H1 (cell line): ENCODE measurements around the gene PTGES3L. TPM values are rescaled to one million over a fixed set of nuclear protein-coding genes. Genes with fewer than 3 reads are reported as not detected.
A peak's percentile ranks its signal among the peaks of the same experiment; 100 is the strongest.

Source experiments
- CTCF ChIA-PET: fragments of 300-600 bp; sonication (Branson Sonifier 250); formaldehyde crosslinking; loops from one replicate; lab custom pipeline; 2021; ENCODE audit not compliant: partially characterized antibody; lab: Charles Lee
- POLR2A ChIA-PET: fragments of 300-600 bp; sonication (Branson Sonifier 250); formaldehyde crosslinking; loops from one replicate; lab custom pipeline; 2021; ENCODE audit warnings: inconsistent platforms; ENCODE audit not compliant: partially characterized antibody; lab: Charles Lee
- DNase-seq, 2 experiments: peaks; one replicate each; pipeline versions ENCODE4 v3.0.0 to v3.0.0-alpha.2; 2010 to 2022; ENCODE audit warnings: low spot score in 2 of 2, low read depth in 1 of 2, mixed read lengths in 1 of 2
- FAIRE-seq: peaks from 2 replicates; lab custom pipeline; 2011; peaks lifted over from hg19 to GRCh38; lab: Jason Lieb, UNC
- H2AFZ ChIP-seq: 2 replicates; pipeline ENCODE4 v1.8.1; 2012; ENCODE audit warnings: low read length, inconsistent platforms
- H2AK5ac ChIP-seq: 2 replicates; pipeline ENCODE4 v1.6.1; 2013; ENCODE audit warnings: low read depth, low read length
- H2BK120ac ChIP-seq: replicated peaks from 2 replicates; pipeline ENCODE3; 2013; ENCODE audit warnings: low read depth, low read length, inconsistent platforms
- H2BK12ac ChIP-seq: 2 replicates; pipeline ENCODE4 v1.6.1; 2013; ENCODE audit warnings: low read depth, low read length
- H2BK15ac ChIP-seq: 2 replicates; pipeline ENCODE4 v1.6.1; 2013; ENCODE audit warnings: low read length
- H2BK20ac ChIP-seq: 2 replicates; pipeline ENCODE4 v1.6.1; 2013; ENCODE audit warnings: low read length
- H2BK5ac ChIP-seq: 2 replicates; pipeline ENCODE4 v1.6.1; 2013; ENCODE audit warnings: low read depth, low read length
- H3K14ac ChIP-seq: 2 replicates; pipeline ENCODE4 v1.6.1; 2013; ENCODE audit warnings: inconsistent platforms; ENCODE audit not compliant: insufficient read length
- H3K18ac ChIP-seq: 2 replicates; pipeline ENCODE4 v1.6.1; 2013; ENCODE audit warnings: low read length; ENCODE audit errors: extremely low read depth
- H3K23ac ChIP-seq: 2 replicates; pipeline ENCODE4 v1.6.1; 2013; ENCODE audit warnings: inconsistent platforms; ENCODE audit not compliant: insufficient read length
- H3K23me2 ChIP-seq: 2 replicates; pipeline ENCODE4 v1.6.1; 2013; ENCODE audit warnings: low read depth, low read length
- H3K27ac ChIP-seq: 2 replicates; pipeline ENCODE4 v1.6.1; 2011; ENCODE audit warnings: low read depth, low read length, inconsistent platforms
- H3K27me3 ChIP-seq, 4 experiments: replicated peaks in 1 of 4; 1 replicate in 1 of 4; 2 replicates in 3 of 4; pipeline versions ENCODE4 v1.6.1 to v1.8.1; 2011 to 2013; ENCODE audit warnings: low read length in 3 of 4, mild to moderate bottlenecking in 3 of 4, inconsistent platforms in 2 of 4, mixed read lengths in 2 of 4, moderate library complexity in 1 of 4; ENCODE audit not compliant: control insufficient read depth in 3 of 4, insufficient read depth in 3 of 4; ENCODE audit errors: extremely low read depth in 1 of 4
- H3K36me3 ChIP-seq, 4 experiments: 2 replicates each; pipeline versions ENCODE4 v1.6.1 to v1.8.1; 2011 to 2013; ENCODE audit warnings: mild to moderate bottlenecking in 4 of 4, low read length in 3 of 4, moderate library complexity in 2 of 4, control low read depth in 1 of 4, inconsistent platforms in 1 of 4; ENCODE audit not compliant: insufficient read depth in 4 of 4, control insufficient read depth in 2 of 4
- H3K4ac ChIP-seq: replicated peaks from 2 replicates; pipeline ENCODE3; 2013; ENCODE audit warnings: low read length, low read depth, mixed read lengths, inconsistent platforms; ENCODE audit not compliant: insufficient read length
- H3K4me1 ChIP-seq, 4 experiments: replicated peaks in 1 of 4; 1 replicate in 1 of 4; 2 replicates in 3 of 4; pipeline versions ENCODE4 v1.6.1 to v1.8.1; 2011 to 2013; ENCODE audit warnings: low read length in 3 of 4, inconsistent platforms in 2 of 4, mixed read lengths in 1 of 4; ENCODE audit not compliant: insufficient read depth in 4 of 4, control insufficient read depth in 3 of 4
- H3K4me2 ChIP-seq, 2 experiments: 2 replicates each; pipeline versions ENCODE4 v1.6.1 to v1.8.1; 2011 to 2013; ENCODE audit warnings: low read depth in 2 of 2, low read length in 2 of 2, control low read depth in 1 of 2, inconsistent platforms in 1 of 2, mild to moderate bottlenecking in 1 of 2; ENCODE audit not compliant: insufficient read depth in 1 of 2
- H3K4me3 ChIP-seq, 4 experiments: fragments of 200-600, 300-600 bp in 1 of 4; sonication (generic), shearing (Covaris generic), sonication (Bioruptor Twin) in 1 of 4; 2 replicates each; pipeline versions ENCODE4 v1.5.1 to v1.8.1; 2011 to 2016; ENCODE audit warnings: low read length in 4 of 4, low read depth in 3 of 4, control low read depth in 2 of 4, inconsistent platforms in 2 of 4, mild to moderate bottlenecking in 2 of 4, mixed read lengths in 1 of 4, moderate library complexity in 1 of 4; ENCODE audit not compliant: insufficient read depth in 2 of 4; ENCODE audit errors: extremely low read depth in 1 of 4
- H3K56ac ChIP-seq: replicated peaks from 2 replicates; pipeline ENCODE3; 2013; ENCODE audit warnings: low read depth, mild to moderate bottlenecking, mixed read lengths, low read length, inconsistent platforms; ENCODE audit not compliant: insufficient read length
- H3K79me1 ChIP-seq: 2 replicates; pipeline ENCODE4 v1.6.1; 2013; ENCODE audit warnings: low read depth, low read length, control low read depth
- H3K79me2 ChIP-seq, 2 experiments: 2 replicates each; pipeline versions ENCODE4 v1.6.1 to v1.8.1; 2012 to 2013; ENCODE audit warnings: low read length in 2 of 2, mild to moderate bottlenecking in 2 of 2, inconsistent platforms in 1 of 2; ENCODE audit not compliant: insufficient read depth in 2 of 2, control insufficient read depth in 1 of 2
- H3K9ac ChIP-seq, 4 experiments: replicated peaks in 1 of 4; 1 replicate in 1 of 4; 2 replicates in 3 of 4; pipeline versions ENCODE4 v1.6.1 to v1.8.1; 2011 to 2013; ENCODE audit warnings: low read depth in 3 of 4, low read length in 3 of 4, control low read depth in 2 of 4, mild to moderate bottlenecking in 2 of 4, moderate library complexity in 2 of 4, inconsistent platforms in 1 of 4; ENCODE audit errors: extremely low read depth in 1 of 4
- H3K9me3 ChIP-seq, 2 experiments: 2 replicates each; pipeline versions ENCODE4 v1.6.1 to v1.8.1; 2012 to 2013; ENCODE audit warnings: mild to moderate bottlenecking in 2 of 2, moderate library complexity in 2 of 2, control low read depth in 1 of 2, inconsistent platforms in 1 of 2, low read depth in 1 of 2, low read length in 1 of 2, mixed read lengths in 1 of 2; ENCODE audit not compliant: insufficient read depth in 2 of 2
- H4K20me1 ChIP-seq, 2 experiments: replicated peaks in 1 of 2; 2 replicates each; pipeline versions ENCODE3 to v1.8.1; 2011 to 2013; ENCODE audit warnings: inconsistent platforms in 2 of 2, low read length in 2 of 2, mild to moderate bottlenecking in 1 of 2; ENCODE audit not compliant: insufficient read depth in 2 of 2, control insufficient read depth in 1 of 2
- H4K5ac ChIP-seq: 2 replicates; pipeline ENCODE4 v1.6.1; 2013; ENCODE audit warnings: low read length, low read depth, mixed read lengths, inconsistent platforms; ENCODE audit not compliant: insufficient read length
- H4K8ac ChIP-seq: 2 replicates; pipeline ENCODE4 v1.8.0; 2013; ENCODE audit warnings: mild to moderate bottlenecking, moderate library complexity, low read length, inconsistent platforms; ENCODE audit not compliant: insufficient read depth; ENCODE audit errors: extremely low read depth
- H4K91ac ChIP-seq: replicated peaks from 2 replicates; pipeline ENCODE3; 2013; ENCODE audit warnings: low read length, mixed read lengths, inconsistent platforms; ENCODE audit not compliant: insufficient read length
- CHD2 ChIP-seq: IDR thresholded peaks from 2 replicates; pipeline ENCODE4 v1.6.1; 2012; ENCODE audit warnings: low read length, improper control_type of control experiment
- SIN3A ChIP-seq, 2 experiments: IDR thresholded peaks in 1 of 2; conservative IDR thresholded peaks in 1 of 2; 2 replicates each; pipeline ENCODE4 v1.6.1; 2011 to 2012; ENCODE audit warnings: low read length in 2 of 2, improper control_type of control experiment in 1 of 2, low read depth in 1 of 2, mild to moderate bottlenecking in 1 of 2
- whole genome bisulfite sequencing, 2 experiments: shearing (Covaris generic) in 1 of 2; methylation state at CpG; one replicate each; pipeline versions ENCODE4 v1.1.6 to v1.1.7; 2013 to 2015; ENCODE audit warnings: low lambda C conversion rate in 2 of 2, mixed read lengths in 2 of 2, inconsistent platforms in 1 of 2, low coverage in 1 of 2, missing lambda C conversion rate in 1 of 2; ENCODE audit not compliant: insufficient replicate concordance in 2 of 2, insufficient coverage in 1 of 2, insufficient read length in 1 of 2; ENCODE audit errors: extremely low coverage in 1 of 2, missing lambda C conversion rate in 1 of 2; 5-methylcytosine and 5-hydroxymethylcytosine counted together
- polyA plus RNA-seq, 7 experiments: library from polyadenylated mRNA; depleted of rRNA in 3 of 7; stranded (reverse) in 5 of 7; unstranded in 2 of 7; fragments of >200 nt in 5 of 7; fragments of 200-250 nt in 2 of 7; gene quantifications; 1 replicate in 5 of 7; 2 replicates in 1 of 7; 4 replicates in 1 of 7; pipeline versions ENCODE4 v1.2.1 to v1.2.3, GENCODE V29; 2011 to 2013; ENCODE audit warnings: missing spikeins in 2 of 7, mixed read lengths in 2 of 7
- total RNA-seq: library from RNA; stranded (reverse); fragmentation: NEBNext Ultra II Directional; extraction: Animal tissue kit (Norgen Biotek cat#: 25700); gene quantifications from 2 replicates; pipeline ENCODE4 v1.2.1, GENCODE V29; 2021

The PTGES3L gene
- total and polyA plus RNA-seq, 2 of the 8 experiments (the other 6 are each of a cell fraction or from before 2014, with no cell fraction given): 3.0 to 3.6 TPM

GRCh38 chr17:42920106-42920900, 59.6 kb downstream of the PTGES3L start:
- Histone ChIP-seq H2BK5ac (no peak overlapping the region), H3K4me2 (no peak overlapping the region), H3K4me1 (peaks cover 0 to 12% (median 0%) of the 10 kb centered on the region in 4 experiments; a peak in 2 of 7 replicates), H3K9ac (no peak overlapping the region), H3K14ac (no peak overlapping the region), H3K79me2 (no peaks in the 10 kb centered on the region), H3K18ac (no peak overlapping the region), H4K91ac (no peak overlapping the region), H4K5ac (no peak overlapping the region), H3K27me3 (no peaks in the 10 kb centered on the region), H3K23me2 (no peaks in the 10 kb centered on the region), H2AK5ac (no peak overlapping the region), H2BK12ac (0 out of 2 replicates have a peak overlapping the region, but pooled peaks have one; percentile 11), H2BK15ac (no peak overlapping the region), H3K56ac (no peak overlapping the region), H2BK120ac (no peak overlapping the region), H3K79me1 (no peaks in the 10 kb centered on the region), H3K23ac (no peak overlapping the region), H3K9me3 (no peaks in the 10 kb centered on the region), H4K8ac (no peak overlapping the region), H3K36me3 (no peaks in the 10 kb centered on the region), H3K4me3 (no peak overlapping the region), H3K27ac (no peak overlapping the region), H2AFZ (no peak overlapping the region), H2BK20ac (no peak overlapping the region), H4K20me1 (no peaks in the 10 kb centered on the region), H3K4ac (no peak overlapping the region)
- 86% methylated on average over 10 of the region's 10 CpGs; no CpG with 5 or more reads in 1 of the 2 experiments for WGBS, 2 experiments
- FAIRE-seq (no peak), DNase-seq (no peak)
- POLR2A ChIA-PET: interaction anchor here (2.1 to 3.7 kb wide), 2 partner anchors 9 to 81 kb away, joined by 4 to 11 read pairs; no protein-coding TSS in a partner anchor
- CTCF ChIA-PET: interaction anchor here (0.6 to 3.7 kb wide), 11 partner anchors 9 to 98 kb away, joined by 3 to 18 read pairs (median 4); no protein-coding TSS in a partner anchor
- TF ChIP-seq SIN3A (conservative IDR thresholded peaks at IDR 0.05 in 1 of 2, IDR thresholded peaks at IDR 0.05 in 1 of 2; ENCODE audit: low read depth in 1 of 2, low read length in 2 of 2) (no peak), CHD2 (no peak)
